IMR-90 (cell line): ENCODE results near the gene DBI. TPM values are rescaled to one million over a fixed set of nuclear protein-coding genes. Genes with fewer than 3 reads are reported as not detected.

Experiments used
- ATAC-seq: fragments of 200-7000 bp; cut with Tn5 transposase; 2 replicates; pipeline ENCODE4 v1.9.1; 2020; ENCODE audit warnings: low read depth, mild to moderate bottlenecking, moderate library complexity
- BruUV-seq: library from RNA; stranded (reverse); fragments of 400-500 nt; replicated peaks from 2 replicates; lab custom pipeline; 2021; lab: Mats Ljungman, UMichigan
- CTCF ChIA-PET: fragments of 300-600 bp; formaldehyde crosslinking; extraction: SDS; loops from one replicate; lab custom pipeline; 2021; ENCODE audit warnings: antibody characterized with exemption; lab: Yijun Ruan, JAX
- POLR2A ChIA-PET: fragments of 300-600 bp; sonication (Branson Sonifier 250); formaldehyde crosslinking; loops from one replicate; lab custom pipeline; 2022; ENCODE audit warnings: antibody characterized with exemption; ENCODE audit not compliant: unreplicated experiment; lab: Charles Lee
- DNase-seq: peaks from one replicate; pipeline ENCODE4 v3.0.0; 2013
- H2AFZ ChIP-seq: replicated peaks from 2 replicates; pipeline ENCODE3; 2013; ENCODE audit warnings: low read length, mild to moderate bottlenecking; ENCODE audit not compliant: poor library complexity
- H2AK5ac ChIP-seq: 2 replicates; pipeline ENCODE4 v1.6.1; 2013; ENCODE audit warnings: low read depth, low read length, inconsistent platforms
- H2AK9ac ChIP-seq: replicated peaks from 2 replicates; pipeline ENCODE3; 2013; ENCODE audit warnings: mild to moderate bottlenecking, low read depth, low read length, moderate library complexity; ENCODE audit not compliant: poor library complexity
- H2BK120ac ChIP-seq: 2 replicates; pipeline ENCODE4 v1.6.1; 2013; ENCODE audit warnings: low read depth, low read length, inconsistent platforms
- H2BK15ac ChIP-seq: 3 replicates; pipeline ENCODE4 v1.6.1; 2013; ENCODE audit warnings: low read depth, low read length, inconsistent platforms
- H2BK20ac ChIP-seq: 2 replicates; pipeline ENCODE4 v1.6.1; 2013; ENCODE audit warnings: low read depth, mild to moderate bottlenecking, inconsistent platforms, low read length, moderate library complexity
- H2BK5ac ChIP-seq: 2 replicates; pipeline ENCODE4 v1.6.1; 2013; ENCODE audit warnings: mild to moderate bottlenecking, low read depth, low read length, inconsistent platforms; ENCODE audit not compliant: poor library complexity, severe bottlenecking
- H3K14ac ChIP-seq: replicated peaks from 2 replicates; pipeline ENCODE4 v1.6.1; 2013; ENCODE audit warnings: low read depth, low read length, inconsistent platforms
- H3K18ac ChIP-seq: 2 replicates; pipeline ENCODE4 v1.6.1; 2013; ENCODE audit warnings: low read depth, low read length, control low read depth
- H3K23ac ChIP-seq: 2 replicates; pipeline ENCODE4 v1.6.1; 2013; ENCODE audit warnings: low read depth, low read length, inconsistent platforms
- H3K27ac ChIP-seq: 2 replicates; pipeline ENCODE4 v1.5.1; 2013; ENCODE audit warnings: mild to moderate bottlenecking, control low read depth, low read length; ENCODE audit not compliant: insufficient read depth
- H3K27me3 ChIP-seq: 2 replicates; pipeline ENCODE4 v1.6.1; 2013; ENCODE audit warnings: low read length; ENCODE audit not compliant: control insufficient read depth, insufficient read depth
- H3K36me3 ChIP-seq: 2 replicates; pipeline ENCODE4 v1.6.1; 2013; ENCODE audit warnings: low read length, mixed read lengths; ENCODE audit not compliant: control insufficient read depth, insufficient read depth
- H3K4ac ChIP-seq: 2 replicates; pipeline ENCODE4 v1.6.1; 2013; ENCODE audit warnings: low read depth, low read length, inconsistent platforms
- H3K4me1 ChIP-seq: 2 replicates; pipeline ENCODE4 v1.6.1; 2013; ENCODE audit warnings: low read length, mixed read lengths; ENCODE audit not compliant: control insufficient read depth, insufficient read depth
- H3K4me2 ChIP-seq: 2 replicates; pipeline ENCODE4 v1.6.1; 2013; ENCODE audit warnings: low read depth, mild to moderate bottlenecking, control low read depth, low read length, moderate library complexity
- H3K4me3 ChIP-seq: 2 replicates; pipeline ENCODE4 v1.5.1; 2013; ENCODE audit warnings: low read depth, mild to moderate bottlenecking, control low read depth, low read length, moderate library complexity; ENCODE audit not compliant: insufficient read depth
- H3K56ac ChIP-seq: 2 replicates; pipeline ENCODE4 v1.6.1; 2013; ENCODE audit warnings: low read length, inconsistent platforms; ENCODE audit not compliant: insufficient read depth; ENCODE audit errors: extremely low read depth
- H3K79me1 ChIP-seq, 2 experiments: 2 replicates each; pipeline ENCODE4 v1.6.1; 2013; ENCODE audit warnings: low read length in 2 of 2, inconsistent platforms in 1 of 2, low read depth in 1 of 2
- H3K9ac ChIP-seq: 2 replicates; pipeline ENCODE4 v1.6.1; 2013; ENCODE audit warnings: low read depth, low read length, control low read depth
- H3K9me1 ChIP-seq: 2 replicates; pipeline ENCODE4 v1.6.1; 2013; ENCODE audit warnings: low read length, inconsistent platforms; ENCODE audit not compliant: insufficient read depth
- H3K9me3 ChIP-seq: 2 replicates; pipeline ENCODE4 v1.6.1; 2013; ENCODE audit warnings: low read length; ENCODE audit not compliant: control insufficient read depth, insufficient read depth
- H4K20me1 ChIP-seq: 2 replicates; pipeline ENCODE4 v1.6.1; 2013; ENCODE audit warnings: low read length, inconsistent platforms; ENCODE audit not compliant: insufficient read depth
- H4K5ac ChIP-seq: 2 replicates; pipeline ENCODE4 v1.6.1; 2013; ENCODE audit warnings: mild to moderate bottlenecking, low read depth, low read length, control low read depth
- H4K8ac ChIP-seq, 2 experiments: 2 replicates each; pipeline ENCODE4 v1.6.1; 2013; ENCODE audit warnings: low read depth in 2 of 2, low read length in 2 of 2, control low read depth in 1 of 2, inconsistent platforms in 1 of 2
- H4K91ac ChIP-seq: 2 replicates; pipeline ENCODE4 v1.6.1; 2013; ENCODE audit warnings: low read depth, low read length, inconsistent platforms; ENCODE audit not compliant: insufficient read depth
- BHLHE40 ChIP-seq: fragments of 150-350 bp; IDR thresholded peaks from 2 replicates; pipeline ENCODE4 v1.6.1; 2016; ENCODE audit warnings: mild to moderate bottlenecking, low read depth, low read length
- CTCF ChIP-seq: conservative IDR thresholded peaks from 2 replicates; pipeline ENCODE4 v1.5.1; 2012; ENCODE audit warnings: mild to moderate bottlenecking, low read depth, low read length, improper control_type of control experiment
- NFE2L2 ChIP-seq: fragments of 150-350 bp; IDR thresholded peaks from 2 replicates; pipeline ENCODE4 v1.6.1; 2016; ENCODE audit warnings: low read depth, mild to moderate bottlenecking, low read length
- POLR2A ChIP-seq: IDR thresholded peaks from 2 replicates; pipeline ENCODE4 v1.6.1; 2012; ENCODE audit warnings: mild to moderate bottlenecking, low read depth, low read length
- RAD21 ChIP-seq: IDR thresholded peaks from 2 replicates; pipeline ENCODE4 v1.6.1; 2012; ENCODE audit warnings: low read length, improper control_type of control experiment
- RCOR1 ChIP-seq: IDR thresholded peaks from 2 replicates; pipeline ENCODE4 v1.6.1; 2012; ENCODE audit warnings: mild to moderate bottlenecking, low read length, improper control_type of control experiment; ENCODE audit not compliant: insufficient replicate concordance
- USF2 ChIP-seq: fragments of 150-350 bp; IDR thresholded peaks from 2 replicates; pipeline ENCODE4 v1.6.1; 2017; ENCODE audit warnings: mild to moderate bottlenecking, antibody characterized with exemption, low read length, low read depth
- WGBS, 2 experiments: methylation state at CpG; one replicate each; pipeline versions ENCODE4 v1.1.5 to v1.1.7; 2013; ENCODE audit warnings: missing lambda C conversion rate in 2 of 2; ENCODE audit not compliant: insufficient read length in 1 of 2; ENCODE audit errors: extremely low coverage in 2 of 2; 5-methylcytosine and 5-hydroxymethylcytosine counted together
- dilution Hi-C: fragments of 300-500 bp; cut with HindIII; formaldehyde crosslinking; loops from one replicate; pipeline ENCODE4 v1.14.3; 2018; ENCODE audit warnings: low sequenced_read_pairs; ENCODE audit not compliant: unreplicated experiment
- in situ Hi-C: fragments of 300-500 bp; cut with MboI; formaldehyde crosslinking; loops from 3 replicates; pipeline ENCODE4 v1.14.3; 2019; ENCODE audit warnings: low sequenced_read_pairs, inconsistent platforms, mixed read lengths
- intact Hi-C: fragments of 100-400 bp; cut with micrococcal nuclease; formaldehyde crosslinking; loops from 2 replicates; pipeline ENCODE4 v1.10.0; 2022
- polyA plus RNA-seq, 3 experiments: library from polyadenylated mRNA; depleted of rRNA; stranded (reverse); fragments of >200 nt; gene quantifications; 2 replicates each; pipeline ENCODE4 v1.2.3, GENCODE V29; 2012; ENCODE audit warnings: low replicate concordance in 1 of 3
- total RNA-seq: library from RNA; depleted of rRNA; stranded (reverse); fragments of >200 nt; gene quantifications from 2 replicates; pipeline ENCODE4 v1.2.3, GENCODE V29; 2012

DBI gene
- total and polyA plus RNA-seq, 2 of the 4 experiments (the other 2 are of a cell fraction) = 42.5 to 278 TPM

GRCh38 chr2:119354860-119355259 is 11.9 kb upstream of the DBI start:
- no peak for ATAC-seq
- H3K56ac ChIP-seq = no peak overlapping the region
- H3K4me2 ChIP-seq = no peak overlapping the region
- H3K9ac ChIP-seq = no peak overlapping the region
- H2AFZ ChIP-seq = no peak overlapping the region
- H2BK20ac ChIP-seq = no peak overlapping the region
- dilution Hi-C loops (no loop called here), intact Hi-C loops (no loop called here), in situ Hi-C loops (no loop called here)
- no peak overlapping the region for H3K4me3 ChIP-seq
- ChIA-PET CTCF (no interaction called here), POLR2A (no interaction called here)
- H2AK5ac ChIP-seq = no peak overlapping the region
- H3K79me1 ChIP-seq = no peaks in the 10 kb centered on the region
- no peak overlapping the region for H2BK120ac ChIP-seq
- no peak overlapping the region for H3K14ac ChIP-seq
- no peaks in the 10 kb centered on the region for H3K36me3 ChIP-seq
- no peak overlapping the region for H4K91ac ChIP-seq
- H4K20me1 ChIP-seq = no peaks in the 10 kb centered on the region
- no TSS peak for BruUV-seq
- no peaks in the 10 kb centered on the region for H3K4me1 ChIP-seq
- no peak overlapping the region for H2AK9ac ChIP-seq
- H3K18ac ChIP-seq = no peak overlapping the region
- no peak overlapping the region for H3K23ac ChIP-seq
- H3K27ac ChIP-seq = no peak overlapping the region
- TF ChIP-seq NFE2L2 = no peak
- no peak for TF ChIP-seq USF2
- TF ChIP-seq RCOR1 = no peak
- no peak for TF ChIP-seq BHLHE40
- TF ChIP-seq RAD21 = no peak
- TF ChIP-seq CTCF = no peak
- no peak for TF ChIP-seq POLR2A
- no peak for DNase-seq
- no peaks in the 10 kb centered on the region for H3K27me3 ChIP-seq
- no peaks in the 10 kb centered on the region for H3K9me1 ChIP-seq
- H2BK5ac ChIP-seq = no peak overlapping the region
- no peaks in the 10 kb centered on the region for H3K9me3 ChIP-seq
- no peak overlapping the region for H3K4ac ChIP-seq
- H4K5ac ChIP-seq = no peak overlapping the region
- H2BK15ac ChIP-seq = no peak overlapping the region
- WGBS, 2 experiments = no CpG with 5 or more reads among the region's 1 CpG
- no peak overlapping the region for H4K8ac ChIP-seq
